Caco-2 (cell line): Measurements from ENCODE around the gene DEPDC1B. TPM values are rescaled to one million over a fixed set of nuclear protein-coding genes. Genes with fewer than 3 reads are reported as not detected.

Source experiments
- BruUV-seq: library from RNA; stranded (reverse); fragments of 400-500 nt; replicated peaks from 2 replicates; lab custom pipeline; 2021; lab: Mats Ljungman, UMichigan
- CTCF ChIA-PET: fragments of 300-600 bp; sonication (Branson Sonifier 250); formaldehyde crosslinking; loops from one replicate; lab custom pipeline; 2022; ENCODE audit warnings: antibody characterized with exemption; lab: Charles Lee
- POLR2A ChIA-PET: fragments of 300-600 bp; sonication (Branson Sonifier 250); formaldehyde crosslinking; loops from one replicate; lab custom pipeline; 2022; ENCODE audit warnings: antibody characterized with exemption; lab: Charles Lee
- DNase-seq, 2 experiments: peaks; one replicate each; pipeline versions ENCODE4 v3.0.0 to v3.0.0-alpha.2; 2020 to 2022
- H3K27me3 ChIP-seq: replicated peaks from 2 replicates; pipeline ENCODE4 v1.6.0; 2011; ENCODE audit warnings: low read length; ENCODE audit not compliant: control insufficient read depth, insufficient read depth
- H3K36me3 ChIP-seq: 2 replicates; pipeline ENCODE4 v1.5.1; 2011; ENCODE audit warnings: low read length; ENCODE audit not compliant: control insufficient read depth, insufficient read depth
- H3K4me1 ChIP-seq: fragments of 250-450 bp; sonication (Bioruptor Pico); 2 replicates; pipeline ENCODE4 v1.5.1; 2020; ENCODE audit warnings: mild to moderate bottlenecking
- H3K4me3 ChIP-seq: 2 replicates; pipeline ENCODE4 v1.5.1; 2011; ENCODE audit warnings: low read depth, mild to moderate bottlenecking, control low read depth, low read length
- H3K9me3 ChIP-seq: fragments of 250-450 bp; sonication (Bioruptor Pico); 2 replicates; pipeline ENCODE4 v1.5.1; 2020; ENCODE audit warnings: mild to moderate bottlenecking, moderate library complexity
- H3K27ac Mint-ChIP-seq: one replicate; pipeline ENCODE4 v1.8.0; 2022; ENCODE audit warnings: mixed read lengths; ENCODE audit not compliant: unreplicated experiment
- H3K27me3 Mint-ChIP-seq: one replicate; pipeline ENCODE4 v1.8.0; 2022; ENCODE audit warnings: mixed read lengths; ENCODE audit not compliant: insufficient read depth, unreplicated experiment
- H3K36me3 Mint-ChIP-seq: one replicate; pipeline ENCODE4 v1.8.0; 2022; ENCODE audit warnings: mild to moderate bottlenecking, mixed read lengths; ENCODE audit not compliant: insufficient read depth, unreplicated experiment
- H3K4me1 Mint-ChIP-seq: one replicate; pipeline ENCODE4 v1.8.0; 2022; ENCODE audit warnings: low read depth, mixed read lengths; ENCODE audit not compliant: unreplicated experiment
- H3K4me3 Mint-ChIP-seq: one replicate; pipeline ENCODE4 v1.8.0; 2022; ENCODE audit warnings: mild to moderate bottlenecking, moderate library complexity, mixed read lengths; ENCODE audit not compliant: unreplicated experiment
- H3K9me3 Mint-ChIP-seq: one replicate; pipeline ENCODE4 v1.8.0; 2022; ENCODE audit warnings: mixed read lengths; ENCODE audit not compliant: unreplicated experiment
- CTCF ChIP-seq, 2 experiments: fragments of 200-600 bp in 1 of 2; IDR thresholded peaks; 1 replicate in 1 of 2; 2 replicates in 1 of 2; pipeline versions ENCODE4 v1.5.1 to v1.8.0; 2011 to 2022; ENCODE audit warnings: antibody characterized with exemption in 1 of 2, control low read depth in 1 of 2, inconsistent platforms in 1 of 2, low read depth in 1 of 2, low read length in 1 of 2, mild to moderate bottlenecking in 1 of 2, moderate library complexity in 1 of 2; ENCODE audit not compliant: insufficient read depth in 1 of 2, severe bottlenecking in 1 of 2, unreplicated experiment in 1 of 2
- intact Hi-C: fragments of 100-400 bp; cut with micrococcal nuclease; formaldehyde crosslinking; loops from one replicate; pipeline ENCODE4 v1.10.0; 2022; ENCODE audit not compliant: unreplicated experiment
- total RNA-seq: library from RNA; stranded (reverse); gene quantifications from 2 replicates; pipeline ENCODE4 v1.2.3, GENCODE V29; 2022

Gene DEPDC1B
- total RNA-seq, 1 experiment from 2014 or later: 44.9 TPM

- intact Hi-C loops: no loop called here
- H3K27me3 ChIP-seq: no peaks in the 10 kb centered on the region
- peaks cover 2% of the 10 kb centered on the region for H3K9me3 Mint-ChIP-seq
- TF ChIP-seq CTCF (IDR thresholded peaks at IDR 0.05; ENCODE audit: insufficient read depth in 1 of 2, low read depth in 1 of 2, low read length in 1 of 2, severe bottlenecking in 1 of 2, unreplicated experiment in 1 of 2): no peak
- ChIA-PET CTCF (no interaction called here), POLR2A (no interaction called here)
- no peaks in the 10 kb centered on the region for H3K36me3 Mint-ChIP-seq
- H3K4me1 ChIP-seq: no peaks in the 10 kb centered on the region
- H3K27me3 Mint-ChIP-seq: no peaks in the 10 kb centered on the region
- no peak overlapping the region for H3K4me3 ChIP-seq
- no peak for DNase-seq
- no peaks in the 10 kb centered on the region for H3K4me1 Mint-ChIP-seq
- no peak overlapping the region for H3K4me3 Mint-ChIP-seq
- no peak overlapping the region for H3K27ac Mint-ChIP-seq
- no peaks in the 10 kb centered on the region for H3K36me3 ChIP-seq
- no TSS peak for BruUV-seq
- H3K9me3 ChIP-seq: no peaks in the 10 kb centered on the region
Observed at GRCh38 chr5:60549841-60550240, 150.1 kb downstream of the DEPDC1B start.

Other genes with a start within 250 kb of the DEPDC1B start
- gene ELOVL7, start 144.1 kb upstream of the DEPDC1B start, total RNA-seq: 16.4 and 19.1 TPM in 2 replicates
- gene ERCC8, start 244.9 kb upstream of the DEPDC1B start, total RNA-seq: 18.3 and 19.8 TPM in 2 replicates
- 57.9 and 60.8 TPM in 2 replicates for gene NDUFAF2, start 245.0 kb upstream of the DEPDC1B start, total RNA-seq